Stimulated activated CD4-positive, alpha-beta T cell treated with anti-CD3 and anti-CD28 coated beads, Interleukin-12 subunit alpha, Interleukin-12 subunit beta, amount 100 ng/mL, for 24 hours (primary cell): ENCODE results near the gene OR10V1.
"Not testable (repeated sequence)": the region's sequence is repeated elsewhere in the genome, so short reads cannot be mapped to it uniquely, and the experiment has no call there.

Experiments used
- DNase-seq, 2 experiments: peaks; one replicate each; pipeline ENCODE4 v3.0.0-alpha.2; 2020; ENCODE audit warnings: low read depth in 2 of 2

OR10V1 gene

DNA sequence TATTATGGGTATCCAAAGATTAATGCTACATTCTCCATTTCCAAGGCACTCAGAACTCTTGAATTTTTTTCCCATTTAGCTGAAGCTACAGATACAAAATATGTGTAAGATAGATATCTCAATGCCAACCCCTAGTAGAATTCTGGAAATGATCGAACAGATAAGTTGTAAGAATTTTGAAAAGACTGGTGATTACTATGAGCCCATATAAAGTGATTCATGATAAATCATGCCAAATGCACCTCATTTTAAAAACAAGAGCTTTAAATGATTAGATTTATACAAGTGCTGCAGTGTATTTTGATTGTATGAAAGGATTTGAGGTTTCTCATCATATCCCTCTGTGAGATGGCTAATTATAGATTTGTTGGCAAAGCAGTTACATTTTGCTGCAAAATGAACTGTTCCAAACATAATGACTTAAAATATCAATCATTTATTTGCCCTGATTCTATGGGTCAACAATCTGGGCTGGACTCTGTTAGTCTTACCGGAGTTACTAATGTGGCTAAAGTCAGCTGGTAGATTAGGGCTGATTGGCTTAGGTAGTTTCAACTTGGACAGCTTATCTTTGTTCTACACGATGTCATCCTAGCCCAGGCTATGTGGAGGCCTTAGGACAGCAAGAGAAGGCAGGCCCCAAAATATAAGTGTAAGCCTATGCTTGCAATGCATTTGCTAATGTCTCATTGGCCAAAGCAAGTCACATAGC is 3.4 kb downstream of the OR10V1 start:
- DNase-seq: no peak

DNA sequence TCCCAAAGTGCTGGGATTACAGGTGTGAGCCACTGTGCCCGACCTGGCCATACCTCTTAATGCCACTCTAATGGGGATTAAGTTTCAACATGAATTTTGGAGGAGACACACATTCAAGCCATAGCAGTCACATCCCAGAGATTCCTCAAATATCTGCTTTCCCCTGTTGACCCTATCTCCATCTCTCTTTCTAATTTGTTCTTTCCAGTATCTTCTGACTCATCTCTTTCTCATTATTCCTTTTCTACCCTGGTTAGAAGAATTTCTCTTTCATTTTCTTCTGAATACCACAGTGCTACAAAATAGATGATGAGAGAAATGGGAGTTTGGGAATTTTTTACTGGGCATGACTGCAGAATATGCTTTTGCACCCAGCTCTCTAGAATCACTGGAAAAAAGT is 5.1 kb downstream of the OR10V1 start:
- DNase-seq: no peak

GRCh38 chr11:59707371-59707770 is 6.3 kb downstream of the OR10V1 start:
- no peak for DNase-seq

DNA sequence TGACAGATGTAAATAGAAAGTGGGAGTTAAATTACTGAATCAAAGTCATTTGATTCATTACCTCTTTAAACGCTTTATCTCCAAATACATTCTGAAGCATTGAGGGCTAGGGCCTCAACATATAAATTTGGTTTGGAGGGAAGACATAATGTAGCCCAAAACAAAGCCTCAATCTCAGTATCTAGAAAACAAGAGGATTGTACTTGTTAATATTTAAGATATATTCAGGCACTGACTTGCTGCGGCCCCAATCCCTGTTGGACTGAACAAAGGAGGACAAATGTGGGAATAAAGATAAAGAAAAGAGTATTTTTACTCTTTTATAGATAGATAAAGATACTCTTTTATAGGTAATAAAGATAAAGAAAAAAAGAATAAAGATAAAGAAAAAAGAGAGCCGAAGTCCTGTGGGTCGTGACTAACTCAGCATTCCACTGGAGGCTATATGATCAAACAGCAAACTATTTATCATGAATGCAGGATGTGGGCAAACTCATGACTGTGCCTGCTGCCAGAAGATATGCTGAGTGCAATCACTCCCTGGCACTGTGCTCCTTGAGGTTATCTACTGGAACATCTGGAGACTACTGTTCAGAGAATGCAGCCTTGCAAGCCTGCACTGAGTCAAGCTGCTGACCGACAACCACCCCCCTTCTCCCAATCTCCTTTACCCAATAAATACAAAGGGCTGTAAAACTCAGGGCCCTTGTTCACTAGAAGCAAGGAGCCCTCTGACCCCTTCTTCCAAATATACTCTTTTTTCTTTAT is 6.9 kb downstream of the OR10V1 start:
- DNase-seq: no peak

DNA sequence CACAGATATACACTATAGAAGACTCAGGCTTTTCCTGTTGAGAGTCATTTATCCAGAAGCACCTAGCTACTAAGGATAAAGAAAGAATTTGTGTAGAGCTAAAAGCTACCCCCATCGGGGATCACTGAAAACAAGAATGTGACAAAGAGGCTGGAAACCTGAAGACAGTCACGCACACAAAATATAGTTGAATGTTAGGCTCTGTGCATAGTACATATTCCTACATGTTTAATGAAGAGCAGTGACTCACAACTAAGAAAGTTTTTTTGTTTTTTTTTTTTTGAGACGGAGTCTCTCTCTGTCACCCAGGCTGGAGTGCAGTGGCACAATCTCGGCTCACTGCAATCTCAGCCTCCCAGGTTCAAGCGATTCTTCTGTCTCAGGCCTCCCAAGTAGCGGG is 8.4 kb downstream of the OR10V1 start:
- DNase-seq: no peak

DNA sequence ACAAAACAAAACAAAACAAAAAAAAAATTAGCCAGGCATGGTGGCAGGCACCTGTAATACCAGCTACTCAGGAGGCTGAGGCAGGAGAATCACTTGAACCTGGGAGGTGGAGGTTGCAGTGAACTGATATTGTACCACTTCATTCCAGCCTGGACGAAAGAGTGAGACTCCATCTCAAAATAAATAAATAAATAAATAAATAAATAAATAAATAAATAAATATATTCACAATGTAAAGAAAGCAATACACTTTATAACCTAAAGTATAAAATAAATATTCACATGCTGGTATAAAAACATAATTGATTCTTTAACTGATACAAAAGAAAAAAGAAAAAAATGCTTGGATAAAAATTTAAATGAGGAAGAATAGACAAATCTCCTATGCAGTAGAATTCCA is 10.1 kb downstream of the OR10V1 start:
- not testable (repeated sequence) for DNase-seq

GRCh38 chr11:59700157-59700556 is 13.5 kb downstream of the OR10V1 start:
- not testable (repeated sequence) for DNase-seq

DNA sequence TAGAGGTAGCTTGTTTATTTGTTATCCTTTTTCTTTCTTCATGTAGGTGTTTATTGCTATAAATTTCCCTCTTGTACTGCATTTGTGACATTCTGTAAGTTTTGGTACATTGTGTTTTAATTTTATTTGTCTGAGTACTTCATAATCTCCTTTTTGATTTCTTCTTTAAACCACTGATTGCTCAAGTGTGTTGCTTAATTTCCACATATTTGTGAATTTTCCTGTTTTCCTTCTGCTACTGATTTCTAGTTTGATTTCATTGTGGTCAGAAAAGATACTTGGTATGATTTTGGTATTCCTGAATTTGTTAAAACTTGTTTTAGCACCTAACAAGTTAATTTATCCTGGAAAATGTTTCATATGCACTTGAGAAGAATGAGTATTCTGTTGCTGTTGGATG is 15.1 kb downstream of the OR10V1 start:
- DNase-seq: no peak

DNA sequence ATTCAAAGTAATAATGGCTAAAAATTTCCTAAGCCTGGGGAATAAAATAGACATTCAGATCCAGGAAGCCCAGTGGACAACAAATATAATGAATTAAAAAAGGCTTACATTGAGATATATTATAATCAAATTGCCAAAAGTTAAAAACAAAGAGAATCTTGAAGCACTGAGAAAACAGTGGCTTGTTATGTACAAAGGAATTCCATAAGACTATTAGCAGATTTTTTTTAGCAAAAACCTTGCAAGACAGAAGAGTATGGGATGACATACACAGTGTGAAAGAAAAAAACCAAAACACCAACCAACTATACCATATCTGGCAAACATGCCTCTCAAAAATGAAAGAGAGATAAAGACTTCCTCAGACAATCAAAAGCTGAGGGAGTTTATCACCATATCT is 20.7 kb downstream of the OR10V1 start:
- DNase-seq: no peak

DNA sequence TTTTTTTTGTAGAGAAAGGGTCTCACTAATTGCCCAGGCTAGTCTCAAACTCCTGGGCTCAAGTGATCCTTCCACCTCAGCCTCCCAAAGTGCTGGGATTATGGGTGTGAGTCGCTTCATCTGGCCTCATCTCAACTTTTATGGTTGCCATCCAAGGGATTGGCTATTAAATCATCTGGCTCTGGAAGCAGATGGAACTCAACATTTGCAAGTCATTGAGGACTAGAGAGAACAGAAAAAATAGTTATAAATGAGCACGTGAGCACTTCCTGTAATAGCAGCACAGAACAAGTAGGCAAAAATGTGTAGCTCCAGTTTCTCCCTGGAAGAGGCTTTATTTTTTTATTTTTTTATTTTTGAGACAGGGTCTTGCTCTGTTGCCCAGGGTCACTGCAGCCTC is 22.5 kb downstream of the OR10V1 start:
- DNase-seq: no peak

GRCh38 chr11:59689015-59689414 is 24.6 kb downstream of the OR10V1 start:
- DNase-seq: no peak

- DNase-seq: not testable (repeated sequence)
These were observed 32.4 kb downstream of the OR10V1 start for GRCh38 chr11:59681260-59681725.

DNA sequence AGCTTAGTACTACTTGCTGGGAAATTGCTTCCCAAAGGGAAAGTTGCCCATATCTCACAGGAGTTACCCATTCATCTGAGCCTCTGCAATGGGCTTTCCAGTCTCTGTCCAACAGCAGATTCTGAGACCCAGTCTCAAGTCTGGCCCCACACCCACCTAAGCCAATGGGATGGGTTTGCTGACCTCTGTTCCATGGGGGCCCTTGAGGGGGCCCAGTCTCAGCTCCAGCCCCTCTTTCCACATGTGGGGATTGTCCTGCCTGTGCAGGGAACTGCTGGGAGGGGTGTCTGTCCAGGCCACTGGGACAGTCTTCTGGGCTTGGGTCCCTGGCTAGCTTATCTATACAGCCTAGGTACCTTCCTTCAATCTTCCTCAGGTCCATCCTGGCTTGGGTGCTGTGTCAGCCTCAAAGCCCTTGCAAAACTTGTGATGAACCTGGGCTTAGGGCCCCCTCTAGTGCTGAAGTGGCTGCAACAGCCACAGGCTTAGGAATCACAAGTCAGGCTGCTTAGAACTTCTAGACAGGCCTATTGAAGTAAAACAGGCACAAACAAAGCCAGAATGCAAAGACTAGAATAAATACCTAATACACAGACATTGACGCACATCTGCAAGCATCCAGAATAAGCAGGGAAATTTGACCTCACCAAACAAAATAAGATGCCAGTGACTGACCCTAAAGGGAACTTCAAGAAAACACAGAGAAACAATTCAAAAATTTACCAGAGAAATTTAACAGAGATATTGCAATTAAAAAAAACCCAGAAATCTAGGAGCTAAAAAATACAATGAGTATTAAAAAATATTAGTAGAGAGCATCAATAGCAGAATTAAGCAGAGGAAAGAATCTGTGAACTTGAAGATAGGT is 33.1 kb downstream of the OR10V1 start:
- peak; percentile 21 to 23 for DNase-seq

DNA sequence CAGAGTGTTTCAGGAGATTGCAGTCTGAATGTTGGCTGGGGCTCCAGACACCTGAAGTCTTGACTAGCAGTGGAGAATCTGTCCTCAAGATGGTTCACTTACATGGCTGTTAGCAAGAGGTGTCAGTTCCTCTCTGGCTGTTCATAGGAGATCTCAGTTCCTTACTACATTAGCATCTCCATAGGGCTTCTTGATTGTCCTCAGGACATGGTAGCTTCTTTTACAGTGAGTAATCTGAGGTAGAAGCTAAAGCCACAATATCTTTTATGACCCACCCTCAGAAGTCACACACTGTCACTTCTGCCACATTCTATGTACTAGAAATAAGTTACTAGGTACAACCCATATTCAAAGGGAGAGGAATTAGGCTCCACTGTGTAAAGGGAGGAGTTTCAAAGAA is 34.3 kb downstream of the OR10V1 start:
- no peak for DNase-seq

GRCh38 chr11:59678813-59679165 is 34.9 kb downstream of the OR10V1 start:
- DNase-seq: no peak

- no peak for DNase-seq
These were observed 35.4 kb downstream of the OR10V1 start for GRCh38 chr11:59678118-59678812.

- no peak for DNase-seq
These were observed 37.4 kb downstream of the OR10V1 start for GRCh38 chr11:59676205-59676604.

- no peak for DNase-seq
These were observed 39.4 kb downstream of the OR10V1 start for GRCh38 chr11:59674291-59674690.

GRCh38 chr11:59673291-59673690 is 40.4 kb downstream of the OR10V1 start:
- DNase-seq: no peak

DNA sequence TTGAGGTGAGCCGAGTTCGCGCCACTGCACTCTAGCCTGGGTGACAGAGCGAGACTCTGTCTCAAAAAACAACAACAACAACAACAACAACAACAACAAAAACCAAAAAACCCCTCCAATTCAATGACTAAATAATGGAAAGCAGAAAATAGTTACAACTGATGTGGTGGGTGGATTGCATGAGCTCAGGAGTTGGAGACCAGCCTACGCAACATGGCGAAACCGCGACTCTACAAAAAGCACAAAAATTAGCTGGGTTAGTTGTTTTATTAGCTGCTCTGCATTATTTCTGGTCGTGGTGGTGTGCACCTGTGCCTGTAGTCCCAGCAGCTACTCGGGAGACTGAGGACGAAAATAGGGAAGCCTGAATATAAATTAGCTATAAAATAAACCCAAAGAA is 42.2 kb downstream of the OR10V1 start:
- no peak for DNase-seq

GRCh38 chr11:59669611-59670009 is 44.0 kb downstream of the OR10V1 start:
- DNase-seq: no peak
